AG04450 (cell line): ENCODE measurements around the gene UCHL5. TPM values are rescaled to one million over a fixed set of nuclear protein-coding genes. Genes with fewer than 3 reads are reported as not detected.

Experiments
- CTCF ChIA-PET: fragments of 300-600, 350-600 bp; formaldehyde crosslinking; extraction: SDS; loops from one replicate; lab custom pipeline; 2022; ENCODE audit warnings: antibody characterized with exemption, inconsistent platforms; lab: Charles Lee
- POLR2A ChIA-PET: fragments of 350-600 bp; formaldehyde crosslinking; extraction: SDS; loops from one replicate; lab custom pipeline; 2021; ENCODE audit warnings: antibody characterized with exemption, inconsistent platforms; lab: Yijun Ruan, JAX
- DNase-seq: peaks from one replicate; pipeline ENCODE4 v3.0.0-alpha.2; 2011; ENCODE audit warnings: low read depth, low spot score
- H3K27ac ChIP-seq: one replicate; pipeline ENCODE4 v1.5.1; 2012; ENCODE audit warnings: low read depth, low read length, control low read depth
- H3K27me3 ChIP-seq: one replicate; pipeline ENCODE4 v1.6.0; 2012; ENCODE audit warnings: low read length; ENCODE audit not compliant: control insufficient read depth, insufficient read depth
- H3K4me3 ChIP-seq: 2 replicates; pipeline ENCODE4 v1.5.1; 2011; ENCODE audit warnings: mild to moderate bottlenecking, low read depth, low read length, control low read depth
- H3K9me3 ChIP-seq: 2 replicates; pipeline ENCODE4 v1.5.1; 2012; ENCODE audit warnings: low read length; ENCODE audit not compliant: control insufficient read depth, insufficient read depth
- CTCF ChIP-seq: IDR thresholded peaks from 2 replicates; pipeline ENCODE4 v1.5.1; 2011; ENCODE audit warnings: low read depth, low read length, control low read depth, inconsistent platforms
- polyA plus RNA-seq: library from polyadenylated mRNA; depleted of rRNA; stranded (reverse); fragments of >200 nt; gene quantifications from 2 replicates; pipeline ENCODE4 v1.2.3, GENCODE V29; 2011

UCHL5 gene
- polyA plus RNA-seq, 1 experiment = 28.8 TPM

- DNase-seq = no peak
- CTCF ChIA-PET = interaction anchor here (0.5 to 1.0 kb wide), 3 partner anchors 17 to 495 kb away, joined by 3 to 4 read pairs (median 3); no protein-coding TSS in a partner anchor
These were observed 86.0 kb downstream of the UCHL5 start for GRCh38 chr1:192973202-192973601.

GRCh38 chr1:192969091-192969490 is 90.1 kb downstream of the UCHL5 start:
- ChIA-PET POLR2A (no interaction called here), CTCF (no interaction called here)
- DNase-seq = no peak
- TF ChIP-seq CTCF = no peak
- Histone ChIP-seq H3K27ac (no peak overlapping the region), H3K9me3 (no peaks in the 10 kb centered on the region), H3K4me3 (no peak overlapping the region), H3K27me3 (no peaks in the 10 kb centered on the region)

More at GRCh38 chr1:192973202-192973601, 86.0 kb downstream of the UCHL5 start:
- no peak for TF ChIP-seq CTCF
- POLR2A ChIA-PET = no interaction called here
- no peak overlapping the region for H3K4me3 ChIP-seq
- no peaks in the 10 kb centered on the region for H3K9me3 ChIP-seq
- no peak overlapping the region for H3K27ac ChIP-seq
- H3K27me3 ChIP-seq = no peaks in the 10 kb centered on the region

GRCh38 chr1:192968323-192968722 is 90.8 kb downstream of the UCHL5 start:
- no peaks in the 10 kb centered on the region for H3K27me3 ChIP-seq
- H3K27ac ChIP-seq = no peak overlapping the region
- DNase-seq = no peak
- POLR2A ChIA-PET = no interaction called here
- H3K4me3 ChIP-seq = no peak overlapping the region
- CTCF ChIA-PET = no interaction called here
- no peaks in the 10 kb centered on the region for H3K9me3 ChIP-seq
- TF ChIP-seq CTCF = no peak

- POLR2A ChIA-PET = no interaction called here
- no peaks in the 10 kb centered on the region for H3K27me3 ChIP-seq
- H3K27ac ChIP-seq = no peak overlapping the region
- no peak for DNase-seq
- no peaks in the 10 kb centered on the region for H3K9me3 ChIP-seq
- CTCF ChIA-PET = no interaction called here
- no peak for TF ChIP-seq CTCF
- H3K4me3 ChIP-seq = no peak overlapping the region
These were observed 91.3 kb downstream of the UCHL5 start for GRCh38 chr1:192967901-192968300.

GRCh38 chr1:192967211-192967877 is 91.8 kb downstream of the UCHL5 start:
- no peak for TF ChIP-seq CTCF
- ChIA-PET CTCF (no interaction called here), POLR2A (no interaction called here)
- H3K27ac ChIP-seq = no peak overlapping the region
- no peaks in the 10 kb centered on the region for H3K27me3 ChIP-seq
- H3K4me3 ChIP-seq = no peak overlapping the region
- no peak for DNase-seq
- H3K9me3 ChIP-seq = no peaks in the 10 kb centered on the region
